HCEC 1CT (cell line): ENCODE data around the gene NOTUM.
A peak's percentile ranks its signal among the peaks of the same experiment; 100 is the strongest.

ENCODE experiments used
- DNase-seq: peaks from one replicate; pipeline ENCODE4 v3.0.0-alpha.2; 2017

Gene NOTUM

DNA sequence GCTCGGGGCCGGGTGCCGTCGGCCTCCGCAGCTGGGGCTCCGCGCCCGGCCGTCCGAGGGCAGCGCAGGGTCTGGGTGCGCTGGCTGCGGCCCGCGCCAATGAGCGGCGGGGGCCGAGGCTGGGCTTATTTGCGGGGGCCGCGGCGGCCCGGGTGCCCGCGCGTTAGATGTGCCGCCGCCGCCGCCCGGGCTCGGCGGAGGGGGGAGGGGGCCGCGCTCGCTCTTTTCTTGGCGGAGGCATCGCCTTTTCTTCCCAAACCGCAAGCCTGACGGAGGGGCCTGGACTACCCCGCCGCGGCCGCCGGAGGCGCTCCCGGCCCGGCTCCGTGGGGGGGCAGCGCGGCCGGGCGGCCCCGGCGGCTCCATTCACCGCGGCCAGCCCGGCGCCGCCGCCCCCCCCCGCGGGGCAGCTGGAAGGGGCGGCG lies at the start of gene NOTUM:
NOTUM (minus strand) TSS at position 101 of the 425 bp plus-strand sequence. CDS start 278 bp downstream, outside the sequence.
- DNase-seq: peak; percentile 16

DNA sequence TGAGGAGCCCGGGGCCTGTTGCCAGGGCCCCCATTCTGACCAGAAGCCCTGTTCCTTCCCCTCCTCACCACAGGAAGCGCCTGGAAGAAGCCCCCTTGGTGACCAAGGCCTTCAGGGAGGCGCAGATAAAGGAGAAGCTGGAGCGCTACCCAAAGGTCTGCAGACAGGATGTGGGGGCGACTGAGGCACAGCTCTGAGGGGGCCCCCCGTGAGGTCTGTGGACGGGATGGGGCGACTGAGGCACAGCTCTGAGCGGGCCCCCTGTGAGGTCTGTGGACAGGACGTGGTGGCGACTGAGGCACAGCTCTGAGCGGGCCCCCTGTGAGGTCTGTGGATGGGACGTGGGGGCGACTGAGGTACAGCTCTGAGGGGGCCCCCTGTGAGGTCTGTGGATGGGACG lies 48.4 kb upstream of the NOTUM start:
- DNase-seq: no peak

DNA sequence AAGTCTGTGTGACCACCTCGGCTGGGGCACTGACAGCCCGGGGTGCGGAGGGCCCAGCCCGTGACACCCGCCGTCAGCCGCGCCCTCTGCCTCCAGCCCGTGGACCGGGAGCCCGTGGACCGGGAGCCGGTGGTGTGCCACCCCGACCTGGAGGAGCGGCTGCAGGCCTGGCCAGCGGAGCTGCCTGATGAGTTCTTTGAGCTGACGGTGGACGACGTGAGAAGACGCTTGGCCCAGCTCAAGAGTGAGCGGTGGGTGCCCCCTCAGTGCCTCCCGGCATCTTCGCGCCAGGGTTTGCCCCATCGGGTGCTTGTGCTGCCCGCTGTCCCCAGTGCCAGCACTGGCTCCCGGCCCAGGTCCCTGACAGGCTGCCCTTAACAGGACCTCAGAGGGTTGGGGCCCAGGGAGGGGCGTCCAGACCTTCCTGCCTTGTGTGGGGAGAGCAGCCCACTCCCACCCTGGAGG lies 48.0 kb upstream of the NOTUM start:
- no peak for DNase-seq

DNA sequence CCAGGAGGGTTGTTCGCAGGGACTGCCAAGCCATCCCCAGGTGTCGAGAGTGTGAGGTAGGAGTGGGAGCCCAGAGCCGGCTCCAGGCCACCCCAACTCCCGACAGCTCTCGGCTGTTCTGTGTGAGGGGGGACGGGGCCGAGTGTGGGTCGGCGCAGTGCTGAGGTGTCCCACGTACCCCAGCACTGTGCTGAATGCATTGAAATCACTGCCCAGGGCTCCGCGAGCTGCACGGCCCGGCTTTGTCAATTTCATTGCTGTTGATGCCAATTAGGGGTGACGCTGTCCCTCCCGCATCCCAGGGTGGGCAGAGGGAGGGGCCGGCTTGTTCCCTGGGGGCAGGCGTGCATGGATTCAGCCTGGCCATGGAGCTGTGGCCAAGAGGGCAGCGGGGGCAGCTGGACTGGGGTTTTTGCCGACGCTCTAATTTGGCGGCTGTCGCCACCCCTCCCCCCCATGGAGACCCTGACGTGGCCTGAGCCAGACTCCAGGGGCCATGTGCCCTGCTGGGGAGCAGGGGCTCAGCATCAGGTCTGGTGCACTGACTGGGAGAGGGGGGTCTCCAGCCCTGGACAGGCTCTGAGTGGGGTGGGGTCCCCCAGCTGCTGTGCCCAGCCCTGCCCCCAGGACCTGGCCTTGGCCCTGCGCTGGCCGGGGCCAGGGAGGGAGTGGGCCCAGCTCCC lies 47.4 kb upstream of the NOTUM start:
- no peak for DNase-seq

DNA sequence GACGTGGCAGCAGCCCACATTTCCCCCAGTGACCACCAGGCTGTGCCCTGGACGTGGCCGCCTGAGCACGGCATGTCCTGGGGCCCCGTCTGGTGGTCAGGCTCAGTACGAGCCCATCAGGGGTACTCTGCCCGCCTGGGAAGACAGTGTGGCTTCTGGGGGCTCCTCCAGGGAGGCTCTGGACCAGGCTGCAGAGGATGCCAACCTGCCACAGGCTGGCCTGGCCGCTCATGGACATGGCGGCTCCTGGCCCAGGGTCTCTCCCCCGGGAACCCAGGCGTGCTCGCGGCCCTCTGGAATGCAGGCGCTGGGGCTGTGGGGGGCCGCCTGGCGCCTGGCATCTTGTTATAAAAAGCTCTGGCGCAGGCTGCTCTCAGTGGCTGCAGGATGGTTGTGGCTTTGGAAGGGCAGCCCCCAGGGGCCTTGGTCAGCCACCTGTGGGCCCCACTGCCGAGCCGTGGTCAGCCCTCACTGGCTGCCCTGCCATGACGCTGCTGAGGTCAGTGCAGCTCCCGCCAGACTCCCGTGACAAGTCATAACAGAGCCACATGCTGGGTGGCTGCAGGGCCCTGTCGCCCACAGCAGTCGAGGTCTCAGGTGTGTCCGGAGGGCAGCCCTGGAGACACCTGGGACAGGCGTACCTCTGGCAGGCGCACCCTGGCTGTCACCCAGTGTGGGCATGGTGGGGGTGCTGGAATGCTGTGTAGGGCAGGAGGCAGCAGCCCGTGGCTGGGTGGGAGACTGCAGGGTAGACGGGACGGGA lies 46.7 kb upstream of the NOTUM start:
- DNase-seq: no peak

DNA sequence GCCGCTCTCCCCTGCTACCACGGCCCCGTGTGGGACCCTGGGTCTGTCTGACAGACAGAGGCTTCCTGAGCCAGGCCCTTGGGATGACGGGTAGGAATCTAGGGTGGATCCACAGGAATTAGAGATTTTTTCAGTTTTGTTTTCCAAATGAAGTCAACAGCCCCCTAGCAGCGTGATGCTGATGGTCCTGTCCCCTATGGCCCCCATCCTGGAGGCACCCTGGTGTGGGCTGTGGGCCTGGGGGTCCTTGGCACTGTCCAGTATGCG lies 46.2 kb upstream of the NOTUM start:
- no peak for DNase-seq

DNA sequence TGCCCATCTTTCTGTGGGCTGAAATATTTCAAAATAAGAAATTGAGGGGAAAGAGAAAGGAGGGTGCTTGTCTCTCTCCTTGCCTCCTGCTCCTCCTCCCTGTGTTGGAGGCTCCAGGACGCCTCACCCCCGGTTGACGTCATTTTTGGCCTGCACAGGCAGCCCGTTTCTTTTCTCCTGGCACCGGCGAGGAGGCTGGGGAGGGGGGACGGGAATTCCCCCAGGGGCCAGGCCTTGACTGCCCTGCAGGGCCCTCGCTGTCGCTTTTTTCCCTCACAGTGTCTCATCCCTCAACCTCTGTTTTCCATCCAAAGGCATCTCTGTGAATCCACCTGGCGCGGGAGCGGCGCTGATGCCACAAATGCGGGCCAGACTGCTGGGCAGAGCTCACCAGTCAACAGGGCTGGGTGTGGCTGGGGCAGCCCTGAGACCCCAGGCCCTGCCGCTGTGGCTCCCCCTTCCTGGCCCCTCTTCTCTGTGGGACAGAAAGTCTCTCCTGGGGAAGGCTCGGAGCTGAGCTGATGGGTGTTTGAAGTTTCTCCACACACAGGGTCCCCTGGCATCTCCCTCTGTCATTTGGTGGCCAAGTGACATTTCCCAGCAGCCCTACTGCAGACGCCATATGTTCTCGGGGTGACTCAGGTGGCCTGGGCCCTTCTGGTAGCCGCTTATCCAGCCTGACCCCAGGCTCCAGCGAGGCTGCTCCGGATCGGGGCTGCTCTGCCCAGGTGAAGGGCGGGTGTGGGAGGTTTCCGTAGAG lies 45.7 kb upstream of the NOTUM start:
- no peak for DNase-seq

DNA sequence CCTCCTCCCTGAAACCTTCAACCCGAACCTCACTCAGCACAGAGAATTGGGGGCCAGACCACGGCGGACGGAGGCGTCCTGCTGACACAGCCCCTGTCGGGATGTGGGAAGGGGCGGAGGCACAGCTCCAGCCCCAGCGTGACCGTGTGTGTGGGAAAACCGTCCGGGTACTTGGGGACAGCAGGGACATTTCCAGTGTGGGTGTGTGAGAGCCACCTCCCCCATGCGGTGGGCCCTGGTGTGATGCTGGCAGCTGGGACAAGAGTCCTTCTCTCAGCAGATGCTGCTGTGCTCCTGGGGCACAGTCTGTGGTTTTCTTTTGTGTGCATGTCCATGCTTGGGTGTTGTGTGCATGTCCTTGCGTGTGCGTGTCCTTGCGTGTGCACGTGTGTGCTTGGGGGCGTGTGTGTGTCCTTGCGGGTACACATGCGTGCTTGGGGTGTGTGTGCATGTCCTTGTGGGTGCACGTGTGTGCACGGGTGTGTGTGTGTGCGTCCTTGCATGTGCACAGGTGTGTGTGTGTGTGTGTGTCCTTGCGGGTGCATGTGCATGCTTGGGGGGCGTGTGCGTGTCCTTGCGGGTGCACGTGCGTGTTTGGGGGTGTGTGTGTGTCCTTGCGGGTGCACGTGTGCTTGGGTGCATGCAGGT lies 44.8 kb upstream of the NOTUM start:
- no peak for DNase-seq

DNA sequence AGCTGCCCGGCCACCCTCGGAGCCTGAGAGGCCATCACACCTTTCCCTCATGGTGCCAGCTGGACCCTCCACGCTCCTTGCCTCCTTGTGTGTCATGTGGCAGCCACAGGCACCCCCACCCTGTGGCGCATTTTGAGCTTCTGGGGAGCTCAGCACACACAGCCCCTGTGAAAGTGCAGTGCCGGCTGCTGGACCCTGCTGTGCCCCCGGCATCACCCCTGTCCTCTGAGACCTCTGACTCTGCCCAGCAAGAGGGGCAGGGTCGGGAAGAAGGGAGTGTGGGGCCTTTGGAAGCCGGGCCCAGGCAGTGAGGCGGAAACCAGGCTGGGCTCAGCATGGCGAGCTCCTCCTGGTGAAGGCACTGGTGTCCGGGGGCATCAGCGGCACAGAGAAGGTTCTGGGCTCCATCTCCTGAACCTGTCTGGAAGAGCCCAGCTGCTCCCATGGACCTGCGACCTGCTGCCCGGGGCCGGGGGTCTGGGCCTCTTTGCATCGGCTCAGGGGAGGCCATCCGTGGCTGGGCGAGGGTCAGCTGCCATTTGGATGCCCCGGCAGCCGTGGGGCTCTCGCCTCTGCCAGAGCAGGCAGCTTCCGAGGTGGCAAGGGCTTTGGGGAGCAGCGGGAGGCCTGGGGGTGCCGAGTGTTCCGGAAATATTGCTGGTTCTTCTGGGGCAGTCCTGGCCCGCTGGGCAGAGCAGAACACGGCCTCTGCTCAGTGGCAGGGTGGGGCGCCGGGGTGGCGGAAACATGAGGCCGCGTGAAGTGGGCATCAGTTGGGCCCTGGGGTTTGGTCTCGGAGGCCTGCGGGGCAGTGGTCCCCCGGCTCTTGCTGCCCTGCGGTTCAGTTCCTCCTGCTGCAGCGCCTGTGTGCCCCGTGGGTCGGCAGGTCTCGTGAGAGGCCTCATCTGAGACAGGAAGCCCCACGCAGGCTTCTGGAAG lies 43.8 kb upstream of the NOTUM start:
- no peak for DNase-seq

DNA sequence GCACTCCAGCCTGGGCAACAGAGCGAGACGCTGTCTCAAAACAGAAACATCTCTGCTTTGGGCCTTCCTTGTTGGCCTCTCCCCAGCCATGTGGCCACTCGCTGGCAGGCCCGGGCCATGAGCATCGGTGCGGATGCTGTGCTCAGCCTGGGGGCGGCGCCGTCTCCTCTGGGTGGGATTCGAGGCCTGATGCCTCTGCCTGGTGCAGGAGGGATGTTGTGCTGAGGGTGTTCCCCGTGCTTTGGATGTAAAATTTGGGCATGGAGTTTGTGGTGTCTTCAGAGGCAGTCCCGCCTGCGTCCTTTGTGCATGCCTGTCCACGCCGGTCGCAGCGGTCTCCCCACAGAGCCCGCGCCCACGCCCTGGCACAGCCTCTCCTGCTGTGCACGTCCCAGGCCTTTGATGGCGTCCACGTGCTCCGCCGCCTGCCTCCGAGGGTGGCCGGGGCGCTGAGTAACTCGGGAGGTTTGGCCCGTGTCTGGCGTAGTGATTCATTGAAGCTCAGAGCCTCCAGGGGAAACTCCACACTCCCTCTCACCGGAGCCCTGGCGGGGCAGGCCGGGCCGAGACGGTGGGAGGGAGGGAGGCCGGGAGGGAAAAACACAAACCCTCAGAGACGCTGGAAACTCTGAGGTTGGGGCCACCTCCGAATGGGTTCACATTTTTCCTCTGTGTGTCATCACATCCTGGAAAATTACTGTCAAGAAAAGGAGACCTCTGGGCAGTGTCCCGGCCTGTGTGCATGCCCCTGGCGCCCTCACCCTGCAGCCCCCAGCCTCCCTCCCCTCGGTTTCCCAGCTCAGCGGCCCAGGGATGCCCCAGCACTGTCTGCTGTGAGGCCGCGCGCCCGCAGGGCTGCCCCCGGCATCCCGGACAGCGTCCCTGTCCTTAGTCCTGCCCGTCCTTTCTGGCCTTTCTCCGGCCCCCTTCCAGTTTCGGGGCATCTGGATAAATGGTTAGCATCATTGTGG lies 42.7 kb upstream of the NOTUM start:
- DNase-seq: peak; percentile 97

DNA sequence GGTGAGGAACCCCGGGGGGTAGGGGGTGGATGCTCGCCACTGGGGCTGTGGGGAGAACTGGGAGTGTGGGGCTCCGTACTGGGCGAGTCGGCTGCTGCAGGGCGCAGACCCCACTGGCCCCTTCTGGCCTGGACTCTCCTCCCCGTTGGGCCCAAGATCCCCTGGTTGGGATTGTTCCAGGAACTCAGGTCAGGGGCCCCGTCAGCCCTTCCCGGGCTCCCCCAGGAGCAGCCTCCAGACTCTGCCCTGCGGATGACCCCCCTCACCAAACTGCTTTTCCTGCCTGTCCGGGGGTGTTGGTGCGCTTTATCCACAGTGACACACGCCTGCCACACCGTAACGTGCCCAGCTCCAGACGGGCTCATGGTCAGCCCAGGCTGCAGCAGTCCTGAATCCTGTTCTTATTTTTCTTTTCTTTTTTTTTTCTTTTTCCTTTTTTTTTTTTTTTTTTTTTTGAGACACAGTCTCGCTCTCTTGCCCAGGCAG lies 40.6 kb upstream of the NOTUM start:
- DNase-seq: no peak

DNA sequence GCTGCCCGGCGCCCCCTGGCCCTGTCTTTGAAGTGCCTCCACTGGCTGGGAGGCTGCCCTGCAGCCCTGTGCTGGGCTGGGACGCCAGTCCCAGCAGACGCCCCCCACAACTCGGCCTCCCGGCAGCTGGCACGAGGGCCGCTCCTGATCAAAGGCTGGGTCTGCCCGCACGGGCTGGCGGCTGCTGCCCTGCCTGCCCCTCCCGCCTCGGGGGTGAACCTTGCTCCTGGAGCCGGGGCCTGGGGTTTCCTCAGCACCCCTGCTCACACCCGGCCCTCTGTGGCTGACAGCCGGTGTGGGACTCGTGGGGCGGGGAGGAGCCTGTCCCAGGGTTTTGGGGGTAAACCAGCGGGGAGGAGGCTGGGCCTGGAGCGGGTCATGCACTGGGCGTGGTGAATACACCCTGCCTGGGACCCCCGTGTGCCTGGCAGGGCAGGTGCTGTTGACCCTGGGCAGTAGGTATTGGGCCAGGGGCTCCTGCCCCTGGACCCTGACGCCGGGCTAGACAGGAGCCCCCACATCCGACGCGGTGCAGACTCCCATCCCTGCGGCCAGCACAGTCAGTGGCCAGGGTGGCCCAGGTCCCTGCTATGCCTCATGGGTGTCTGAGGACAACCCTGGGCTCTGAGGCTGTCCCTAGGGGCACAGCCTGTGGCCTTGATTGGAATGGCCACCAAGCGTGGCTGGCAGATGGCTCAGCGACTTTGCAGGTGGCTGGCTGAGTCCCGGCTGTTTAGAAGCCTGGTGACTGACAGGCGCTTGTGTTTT lies 40.0 kb upstream of the NOTUM start:
- no peak for DNase-seq

DNA sequence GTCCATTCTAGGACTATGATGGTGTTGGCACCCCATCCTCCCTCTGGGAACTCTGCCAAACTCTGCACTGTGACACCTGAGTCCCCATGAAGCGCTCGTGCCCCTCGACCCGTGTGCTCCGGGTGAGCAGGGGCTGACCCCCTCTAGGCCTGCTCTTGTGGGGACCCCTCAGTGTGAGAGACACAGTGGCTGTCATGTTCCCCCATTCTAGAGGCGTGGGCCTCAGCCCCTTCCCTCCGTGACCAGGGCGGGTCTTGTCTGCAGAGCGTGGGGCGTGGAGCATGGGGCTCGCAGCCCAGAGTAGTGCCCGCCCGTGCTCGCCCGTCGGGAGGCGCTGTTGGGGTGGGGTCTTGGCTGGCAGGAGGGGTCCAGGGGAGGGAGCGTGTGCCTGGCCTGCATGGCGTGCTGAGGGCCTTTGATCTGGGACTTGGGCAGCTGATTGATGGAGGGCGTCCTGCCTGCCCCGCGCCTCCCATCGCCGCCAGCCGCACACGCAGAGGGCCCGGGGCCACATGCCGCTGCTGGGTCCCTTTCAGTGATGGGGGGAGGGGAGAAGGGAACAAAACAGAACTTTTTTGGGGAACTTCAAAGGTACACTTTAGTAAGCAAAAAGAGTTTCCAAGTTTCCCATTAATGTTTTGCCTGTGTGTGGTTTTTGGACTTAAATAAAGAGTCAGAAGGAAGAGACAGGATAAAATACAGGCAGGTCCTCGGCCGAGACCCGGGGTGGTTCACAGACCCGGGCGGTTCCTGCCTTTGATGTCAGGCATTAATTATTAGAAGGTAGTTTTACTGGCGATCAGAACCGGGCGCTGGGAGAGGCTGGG lies 39.2 kb upstream of the NOTUM start:
- DNase-seq: no peak

DNA sequence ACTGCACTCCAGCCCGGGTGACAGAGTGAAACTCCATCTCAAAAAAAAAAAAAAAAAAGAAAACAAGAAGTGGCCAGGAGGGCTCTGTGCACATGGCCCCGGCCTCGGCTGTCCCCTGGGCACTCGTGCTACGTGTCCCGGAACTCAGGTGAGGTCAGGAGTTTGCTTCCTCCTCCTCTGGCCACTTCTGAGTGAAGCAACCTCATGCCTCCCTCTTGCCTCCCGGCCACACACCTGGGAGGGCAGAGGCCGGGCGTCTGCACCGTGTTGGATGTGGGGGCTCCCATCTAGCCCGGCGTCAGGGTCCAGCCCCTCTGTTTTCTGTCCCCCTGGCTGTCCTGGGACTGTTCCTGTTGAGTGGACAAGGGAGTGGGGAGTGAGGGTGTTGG lies 38.6 kb upstream of the NOTUM start:
- no peak for DNase-seq

DNA sequence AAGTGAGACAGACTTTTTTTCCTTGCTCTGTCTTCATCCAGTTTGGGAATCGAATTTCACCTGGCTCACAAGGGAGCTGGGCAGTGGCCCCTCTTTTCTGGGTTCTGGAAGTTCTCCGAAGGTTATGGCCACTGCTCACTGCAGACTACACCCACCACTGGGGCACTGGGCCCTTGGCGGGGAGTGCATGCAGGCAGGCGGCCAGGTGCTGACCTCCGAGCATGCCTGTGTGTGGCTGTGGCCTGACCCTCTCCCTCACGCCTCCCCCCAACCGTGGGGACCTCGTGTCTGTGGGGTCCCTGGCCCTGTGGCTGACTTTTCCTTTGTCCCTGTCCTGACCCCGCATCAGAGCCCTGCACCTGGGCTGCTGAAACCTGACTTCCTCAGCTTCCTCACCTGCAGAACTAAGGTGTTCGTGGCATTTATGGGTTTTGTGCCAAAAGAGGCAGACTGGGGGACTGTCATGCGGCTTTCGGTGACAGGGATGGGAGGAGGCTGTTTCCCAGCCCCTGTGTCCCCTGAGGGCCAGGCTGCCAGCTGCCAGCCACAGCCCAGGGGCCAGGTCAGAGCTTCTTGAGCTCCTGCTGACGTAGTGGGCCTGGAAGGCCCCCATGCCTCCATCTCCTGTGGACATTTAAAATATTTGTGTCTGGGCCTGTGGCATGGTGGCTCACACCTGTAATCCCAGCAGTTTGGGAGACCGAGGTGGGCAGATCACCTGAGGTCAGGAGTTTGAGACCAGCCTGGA lies 37.9 kb upstream of the NOTUM start:
- no peak for DNase-seq

DNA sequence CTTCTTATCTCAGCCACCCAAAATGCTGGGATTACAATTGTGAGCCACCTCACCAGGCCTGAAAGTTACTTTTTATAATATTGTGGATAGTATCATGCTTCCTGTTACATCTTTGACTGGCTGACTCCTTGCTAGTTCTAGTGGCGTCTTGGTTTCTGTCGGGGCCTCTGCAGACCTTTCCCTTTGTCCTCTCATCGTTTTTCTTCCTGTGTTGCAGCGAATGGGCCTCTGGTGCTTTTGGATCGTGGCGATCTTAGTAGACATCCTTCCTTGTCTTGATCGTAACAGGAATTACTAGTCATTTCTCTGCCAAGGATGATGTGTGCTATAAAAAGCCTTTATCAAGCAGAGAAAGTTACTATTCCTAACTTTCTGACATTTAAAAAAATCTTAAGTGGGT lies 37.2 kb upstream of the NOTUM start:
- DNase-seq: no peak

DNA sequence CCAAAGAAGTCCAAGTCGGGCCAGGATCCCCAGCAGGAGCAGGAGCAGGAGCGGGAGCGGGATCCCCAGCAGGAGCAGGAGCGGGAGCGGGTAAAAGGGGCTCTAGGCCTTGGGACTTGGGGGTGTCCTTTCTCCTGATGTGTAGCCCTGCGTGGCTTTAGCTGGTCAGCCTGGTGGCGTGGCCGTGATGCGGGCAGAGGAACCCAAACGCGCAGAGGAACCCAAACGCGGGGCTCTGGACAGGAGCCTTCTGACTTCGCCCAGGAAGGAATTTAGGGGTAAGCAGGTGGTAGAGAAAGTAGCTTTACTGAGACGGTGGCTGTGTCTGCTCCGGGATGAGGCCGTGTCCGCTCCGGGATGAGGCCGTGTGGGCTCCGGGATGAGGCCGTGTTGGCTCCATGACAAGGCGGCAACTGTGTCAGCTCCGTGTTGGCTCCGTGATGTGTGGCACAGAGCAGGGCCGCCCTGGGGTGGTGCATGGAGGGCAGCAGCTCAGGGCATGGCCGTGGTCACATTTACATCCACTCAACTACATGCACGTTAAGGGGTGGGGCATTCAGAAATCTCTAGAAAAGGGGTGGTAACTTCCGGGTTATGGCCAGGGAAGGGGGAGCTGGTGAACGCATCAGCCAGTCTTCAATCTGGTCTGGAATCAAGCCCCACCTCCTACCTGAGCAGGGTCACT lies 35.9 kb upstream of the NOTUM start:
- no peak for DNase-seq
